ENCODE results near the gene B4GALT2.
A peak's percentile ranks its signal among the peaks of the same experiment; 100 is the strongest.

B4GALT2 gene

GRCh38 chr1:43969746-43970466, 9.1 kb upstream of the B4GALT2 start, which contains the start of gene DPH2:
TSS of gene DPH2 (plus strand) at chr1:43970010. CDS start at chr1:43970176, 166 bp downstream.
- DNase-seq, result peak; percentile 96
- ATAC-seq, result peak; percentile 94

DNA sequence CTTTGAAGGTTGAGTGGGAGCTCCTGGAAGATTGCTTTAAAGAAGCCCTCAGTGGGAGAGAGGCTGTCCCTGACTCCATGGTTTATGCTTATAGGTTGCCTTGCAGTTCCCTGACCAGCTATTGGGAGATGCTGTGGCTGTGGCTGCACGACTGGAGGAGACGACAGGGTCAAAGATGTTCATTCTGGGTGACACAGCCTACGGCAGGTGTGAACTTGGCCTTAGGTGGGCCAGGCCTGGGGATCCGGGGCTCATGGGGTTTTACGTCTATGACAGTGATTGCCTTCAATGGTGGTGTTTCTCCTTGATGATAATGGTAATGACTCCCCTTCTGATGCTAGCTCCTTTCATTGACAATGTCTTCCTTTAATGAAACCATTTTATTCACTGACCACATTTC, 8.5 kb upstream of the B4GALT2 start:
- ATAC-seq (no peak), DNase-seq (no peak)

DNA sequence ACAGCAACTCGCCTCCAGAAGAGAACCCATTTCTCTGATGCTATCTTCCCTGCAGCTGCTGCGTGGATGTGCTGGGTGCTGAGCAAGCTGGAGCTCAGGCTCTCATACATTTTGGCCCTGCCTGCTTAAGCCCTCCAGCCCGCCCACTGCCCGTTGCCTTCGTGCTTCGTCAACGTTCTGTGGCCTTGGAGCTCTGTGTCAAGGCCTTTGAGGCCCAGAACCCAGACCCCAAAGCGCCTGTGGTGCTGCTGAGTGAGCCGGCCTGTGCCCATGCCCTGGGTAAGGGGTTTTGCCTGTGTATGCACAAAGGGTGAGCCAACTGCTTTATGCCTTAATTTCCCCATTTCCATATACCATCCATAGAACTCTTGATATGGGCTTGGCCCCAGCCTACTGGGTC, 8.1 kb upstream of the B4GALT2 start:
- DNase-seq (no peak), ATAC-seq (no peak)

DNA sequence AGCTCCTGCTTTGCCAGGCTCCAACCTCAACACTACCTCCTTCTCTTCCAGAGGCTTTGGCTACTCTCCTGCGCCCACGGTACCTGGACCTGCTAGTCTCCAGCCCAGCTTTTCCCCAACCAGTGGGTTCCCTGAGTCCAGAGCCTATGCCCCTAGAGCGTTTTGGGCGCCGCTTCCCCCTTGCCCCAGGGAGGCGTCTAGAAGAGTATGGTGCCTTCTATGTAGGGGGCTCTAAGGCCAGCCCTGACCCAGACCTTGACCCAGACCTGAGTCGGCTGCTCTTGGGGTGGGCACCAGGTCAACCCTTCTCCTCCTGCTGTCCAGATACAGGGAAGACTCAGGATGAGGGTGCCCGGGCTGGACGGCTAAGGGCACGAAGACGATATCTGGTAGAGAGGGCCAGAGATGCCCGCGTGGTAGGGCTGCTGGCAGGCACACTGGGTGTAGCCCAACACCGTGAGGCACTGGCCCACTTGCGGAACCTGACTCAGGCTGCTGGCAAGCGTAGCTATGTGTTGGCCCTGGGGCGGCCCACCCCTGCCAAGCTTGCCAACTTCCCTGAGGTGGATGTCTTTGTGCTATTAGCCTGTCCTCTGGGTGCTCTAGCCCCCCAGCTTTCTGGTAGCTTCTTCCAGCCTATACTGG, 7.6 kb upstream of the B4GALT2 start:
- DNase-seq (no peak), ATAC-seq (no peak)

DNA sequence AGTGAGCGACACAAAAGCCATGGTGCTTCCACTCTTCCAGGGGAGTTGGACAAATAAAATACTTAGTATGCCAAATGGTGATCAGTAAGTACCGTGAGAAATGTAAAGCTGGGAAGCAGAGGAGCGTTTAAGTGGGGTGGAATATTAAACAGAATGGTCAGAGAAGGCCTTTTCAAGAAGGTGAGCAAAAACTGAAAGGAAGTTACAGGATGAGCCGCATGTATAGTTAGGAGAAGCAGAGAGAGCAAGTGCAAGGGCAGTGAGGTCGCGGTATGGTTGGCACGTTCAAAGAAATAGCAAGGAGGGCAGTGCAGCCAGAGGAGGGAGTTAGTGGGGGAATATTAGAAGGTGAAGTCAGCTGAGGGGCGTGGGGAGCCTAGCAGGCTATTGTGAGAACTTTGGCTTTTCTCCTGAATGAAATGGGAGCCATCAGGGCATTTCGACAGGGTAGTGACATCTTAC, 5.0 kb upstream of the B4GALT2 start:
- ATAC-seq, result no peak
- peak; percentile 19 for DNase-seq

DNA sequence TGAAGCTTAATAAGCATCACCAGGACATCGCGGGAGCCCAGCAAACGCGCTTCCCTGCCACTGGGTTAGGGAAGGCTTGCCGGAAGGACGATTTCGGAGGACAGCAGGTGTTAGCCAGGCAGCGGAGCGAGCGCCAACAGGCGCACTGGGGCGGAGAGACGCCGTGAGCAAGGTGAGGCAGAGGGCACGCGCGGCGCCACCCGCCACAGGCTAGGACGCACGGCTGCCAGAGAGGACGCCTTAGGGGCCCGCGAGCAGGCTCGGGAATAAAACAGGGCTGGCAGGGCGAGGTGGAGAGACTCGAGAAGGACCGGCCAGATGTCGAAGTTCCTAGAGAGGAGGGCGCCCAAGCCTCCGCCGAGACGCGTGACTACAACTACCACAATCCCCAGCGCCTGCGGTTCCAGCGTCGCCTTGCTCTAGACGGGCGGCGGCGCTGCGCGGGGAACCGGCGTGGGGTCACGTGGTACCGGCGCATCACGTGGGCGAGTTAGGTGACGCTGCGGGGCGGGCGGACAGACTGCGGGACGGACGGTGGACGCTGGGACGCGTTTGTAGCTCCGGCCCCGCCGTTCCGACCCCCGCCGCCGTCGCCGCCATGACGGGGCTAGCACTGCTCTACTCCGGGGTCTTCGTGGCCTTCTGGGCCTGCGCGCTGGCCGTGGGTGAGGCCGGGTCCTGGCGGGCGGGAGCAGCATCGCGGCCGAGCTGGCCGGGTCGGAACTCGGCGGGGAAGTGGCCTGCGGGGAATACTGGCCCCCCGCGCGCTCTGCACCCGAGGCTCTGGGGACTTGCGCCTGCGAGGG, 4.4 kb upstream of the B4GALT2 start, which contains the start of gene ATP6V0B:
Gene ATP6V0B, plus strand, starts transcription at position 518 of the 806 bp plus-strand sequence. Its CDS starts 81 bp downstream, at position 599.
- peak; percentile 73 for ATAC-seq
- DNase-seq, result peak; percentile 98

DNA sequence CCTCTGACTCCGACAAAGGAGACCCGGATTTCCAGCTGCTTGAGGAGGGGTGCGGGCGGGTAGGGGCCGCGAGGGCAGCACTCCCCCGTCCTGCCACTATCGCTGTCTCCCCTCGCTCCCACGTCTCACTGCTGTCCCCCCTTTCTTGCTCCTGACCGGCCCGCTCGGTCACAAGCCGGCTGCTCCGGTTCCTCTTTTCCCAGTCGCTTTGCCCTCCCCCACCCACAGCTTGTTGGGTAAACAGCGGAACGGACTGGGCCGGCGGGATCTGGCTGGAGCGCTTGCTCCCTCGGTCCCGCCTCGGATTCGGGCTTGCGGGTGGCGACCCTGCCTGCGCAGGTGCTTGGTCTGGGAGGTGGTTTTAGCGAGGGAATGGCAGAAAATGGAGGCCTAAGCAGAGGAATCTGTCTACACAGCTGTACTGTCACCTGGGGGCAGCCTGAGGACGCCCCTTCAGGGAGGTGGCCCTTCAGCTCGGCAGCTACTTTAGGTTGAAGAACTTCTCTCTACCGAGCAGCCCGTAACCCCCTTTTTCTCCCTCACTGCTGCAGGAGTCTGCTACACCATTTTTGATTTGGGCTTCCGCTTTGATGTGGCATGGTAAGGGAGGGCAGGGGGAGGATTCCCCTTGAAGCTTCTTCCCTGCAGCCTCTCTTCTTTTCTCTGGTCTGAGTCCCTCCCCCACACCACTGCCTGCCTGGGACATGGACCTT, 3.6 kb upstream of the B4GALT2 start:
- ATAC-seq (peak; percentile 1), DNase-seq (no peak)

DNA sequence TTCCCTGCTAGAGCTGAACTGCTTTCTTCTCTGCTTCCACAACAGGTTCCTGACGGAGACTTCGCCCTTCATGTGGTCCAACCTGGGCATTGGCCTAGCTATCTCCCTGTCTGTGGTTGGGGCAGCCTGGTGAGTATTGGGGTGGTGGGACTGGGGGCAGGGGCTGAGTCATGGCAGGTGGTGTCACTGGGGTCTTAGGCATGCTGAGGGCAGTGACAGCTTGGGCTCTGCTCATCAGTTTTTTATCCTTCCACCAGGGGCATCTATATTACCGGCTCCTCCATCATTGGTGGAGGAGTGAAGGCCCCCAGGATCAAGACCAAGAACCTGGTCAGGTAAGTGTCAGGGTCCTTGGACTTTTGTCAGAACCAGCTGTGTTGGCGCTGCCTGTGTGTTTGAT, 3.0 kb upstream of the B4GALT2 start:
- DNase-seq, result no peak
- ATAC-seq, result no peak

GRCh38 chr1:43976890-43977289, 2.1 kb upstream of the B4GALT2 start:
- no peak for DNase-seq
- no peak for ATAC-seq

DNA sequence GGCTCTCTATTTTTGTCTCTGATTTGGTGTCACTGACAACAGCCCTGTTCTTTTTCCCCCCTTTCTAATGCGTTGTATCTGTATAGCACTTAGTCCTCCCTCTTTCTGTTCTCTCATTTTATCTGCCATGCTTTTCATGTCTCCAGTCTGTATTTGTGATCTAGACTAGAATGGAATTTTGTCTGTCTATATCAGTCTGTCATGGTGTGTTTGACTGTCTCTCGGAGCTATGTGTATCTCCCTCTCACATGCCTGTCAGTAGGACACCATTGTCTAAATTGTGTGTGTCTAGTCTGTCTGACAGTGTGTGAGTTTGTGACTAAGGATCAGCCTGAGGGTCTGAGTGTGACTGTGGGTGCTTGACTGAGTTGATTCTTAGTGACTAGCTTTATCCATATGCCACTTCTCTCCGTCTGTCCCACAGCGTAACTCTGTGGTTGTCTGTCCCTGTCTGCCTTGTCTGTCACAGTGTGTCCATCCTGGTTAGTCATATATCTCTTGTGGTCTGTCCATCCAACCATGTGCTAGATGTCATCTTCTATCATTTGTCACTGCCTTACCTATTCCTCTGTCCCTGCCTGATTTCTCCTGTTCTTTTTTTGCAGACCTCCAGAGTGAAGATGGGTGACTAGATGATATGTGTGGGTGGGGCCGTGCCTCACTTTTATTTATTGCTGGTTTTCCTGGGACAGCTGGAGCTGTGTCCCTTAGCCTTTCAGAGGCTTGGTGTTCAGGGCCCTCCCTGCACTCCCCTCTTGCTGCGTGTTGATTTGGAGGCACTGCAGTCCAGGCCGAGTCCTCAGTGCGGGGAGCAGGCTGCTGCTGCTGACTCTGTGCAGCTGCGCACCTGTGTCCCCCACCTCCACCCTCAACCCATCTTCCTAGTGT, 1.4 kb upstream of the B4GALT2 start:
- no peak for DNase-seq
- no peak for ATAC-seq

GRCh38 chr1:43978264-43978550, 803 bp upstream of the B4GALT2 start:
- DNase-seq (no peak), ATAC-seq (no peak)

DNA sequence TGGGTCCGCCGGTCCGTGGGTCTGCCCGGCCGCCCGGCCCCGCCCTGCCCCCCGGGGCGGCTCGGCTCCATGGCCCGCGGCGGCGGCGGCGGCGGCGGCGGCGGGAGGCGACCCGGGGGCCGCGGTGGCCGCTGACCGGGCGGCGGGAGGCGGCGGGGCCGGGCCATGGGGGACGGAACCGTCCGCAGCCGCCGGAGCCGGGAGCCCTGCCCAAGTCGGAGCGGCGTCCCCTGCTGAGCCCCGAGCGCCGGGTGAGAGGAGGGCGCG, 184 bp downstream of the B4GALT2 start:
- ATAC-seq (no peak), DNase-seq (no peak)

DNA sequence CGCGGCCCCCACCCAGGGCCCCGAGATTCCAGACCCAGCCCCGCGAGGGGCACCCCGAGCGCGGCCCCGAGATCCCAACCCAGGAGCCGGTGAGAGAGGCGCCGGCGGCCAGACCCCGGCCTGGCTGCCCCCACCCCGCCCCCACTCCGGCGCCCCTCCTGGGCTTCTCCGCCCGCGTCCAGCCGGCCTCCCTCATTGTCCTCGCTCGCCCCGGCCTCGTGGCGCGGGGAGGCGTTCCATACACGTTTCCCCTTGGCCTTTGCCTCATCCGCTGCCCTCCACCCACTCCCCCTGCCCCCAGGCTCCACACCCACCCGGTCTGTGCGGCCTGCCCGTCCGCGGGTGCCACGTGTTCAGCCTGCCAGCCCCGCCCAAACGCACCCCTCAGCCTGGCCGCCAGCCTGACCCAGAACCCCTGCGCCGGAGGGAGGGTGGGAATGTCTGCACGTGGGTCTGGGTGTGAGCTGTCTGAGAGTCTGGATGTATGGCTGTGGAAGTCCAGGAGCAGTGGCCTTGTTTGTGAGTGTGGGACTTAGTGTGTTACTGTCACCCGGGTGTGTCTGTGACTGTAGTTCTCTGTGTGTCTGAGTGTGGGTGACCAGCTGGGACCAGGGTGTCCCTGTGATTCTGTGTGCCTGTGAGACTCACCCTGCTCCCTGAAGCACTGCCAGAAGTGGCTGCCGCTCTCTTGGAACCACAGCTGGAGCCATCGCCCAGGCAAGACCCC, 681 bp downstream of the B4GALT2 start:
- peak; percentile 60 for DNase-seq
- ATAC-seq, result peak; percentile 38

DNA sequence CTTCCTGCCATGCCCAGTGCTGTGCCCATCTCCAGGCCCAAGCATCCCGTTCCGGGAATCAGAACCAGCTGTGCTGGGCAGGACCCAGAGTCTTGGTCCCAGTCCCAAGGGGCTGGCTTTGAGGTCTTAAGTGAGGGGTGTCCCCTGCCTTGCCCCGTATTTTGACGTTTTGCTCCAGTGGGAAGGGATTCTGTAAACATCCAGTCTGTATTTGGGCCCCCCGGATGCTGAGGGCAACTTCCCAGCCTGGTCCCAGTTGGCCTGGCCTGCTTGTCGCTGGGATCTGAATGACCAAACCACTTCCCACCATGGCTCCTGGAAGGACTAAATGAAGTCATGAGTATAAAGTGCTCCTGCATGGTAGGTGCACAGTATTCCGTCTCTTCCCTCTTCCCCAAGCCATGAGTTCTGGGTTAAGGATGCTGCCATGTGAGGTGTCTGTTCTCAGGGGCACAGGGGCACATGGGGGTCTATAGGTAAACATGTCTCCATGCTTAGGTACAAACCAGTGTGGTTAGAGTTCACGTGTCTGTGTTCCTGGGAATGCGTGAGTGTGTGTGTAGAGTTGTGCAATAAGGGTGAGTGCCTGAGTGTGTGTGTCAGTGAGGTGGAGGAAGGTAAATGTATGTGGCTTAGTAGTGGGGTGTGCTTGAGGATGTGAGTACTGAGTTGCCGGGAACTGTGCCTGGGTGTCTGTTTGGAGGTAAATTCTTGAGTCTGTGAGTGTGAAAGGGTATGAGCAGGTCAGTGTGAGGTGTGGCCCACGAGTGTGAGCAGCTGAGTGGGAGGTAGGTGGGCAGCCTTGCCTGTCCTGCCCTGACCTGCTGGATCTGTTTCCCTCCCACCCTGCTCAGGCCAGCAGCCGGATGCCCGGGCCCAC, 1.5 kb downstream of the B4GALT2 start:
- ATAC-seq, result no peak
- DNase-seq, result no peak

- ATAC-seq, result no peak
Observed at GRCh38 chr1:43981135-43981491, 2.1 kb downstream of the B4GALT2 start.

DNA sequence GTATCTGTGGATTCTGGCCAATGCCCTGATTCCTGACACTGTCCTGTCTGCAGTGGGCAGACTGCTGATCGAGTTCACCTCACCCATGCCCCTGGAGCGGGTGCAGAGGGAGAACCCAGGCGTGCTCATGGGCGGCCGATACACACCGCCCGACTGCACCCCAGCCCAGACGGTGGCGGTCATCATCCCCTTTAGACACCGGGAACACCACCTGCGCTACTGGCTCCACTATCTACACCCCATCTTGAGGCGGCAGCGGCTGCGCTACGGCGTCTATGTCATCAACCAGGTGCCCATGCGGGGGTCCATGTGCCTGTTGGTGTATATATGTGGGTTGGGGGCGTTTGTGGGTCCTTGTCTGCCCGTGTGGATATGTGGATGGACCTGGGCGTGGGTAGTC, 2.6 kb downstream of the B4GALT2 start:
- DNase-seq (no peak), ATAC-seq (no peak)

More at GRCh38 chr1:43981135-43981491, 2.1 kb downstream of the B4GALT2 start:
- DNase-seq, result no peak

GRCh38 chr1:43982241-43982640, 3.2 kb downstream of the B4GALT2 start:
- ATAC-seq (no peak), DNase-seq (no peak)

DNA sequence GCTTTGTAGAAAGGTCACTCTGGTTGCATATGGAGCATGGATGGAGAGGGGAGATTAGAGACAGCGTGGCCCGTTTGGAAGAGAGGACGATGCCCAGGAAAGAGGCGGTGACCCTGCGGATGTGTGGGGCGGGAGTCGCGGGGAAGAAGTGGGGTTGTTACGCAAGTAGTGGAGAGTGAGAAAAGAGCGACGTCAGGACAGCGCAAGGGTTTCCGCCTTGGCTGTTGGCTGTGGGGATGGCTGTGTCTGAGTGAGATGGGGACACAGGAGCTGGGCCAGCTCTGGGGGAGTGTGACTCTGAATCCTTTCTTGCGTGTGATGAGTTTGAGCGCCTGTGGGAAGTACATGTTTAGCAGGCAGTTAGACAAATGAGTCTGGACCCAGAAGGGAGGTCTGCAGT, 3.8 kb downstream of the B4GALT2 start:
- DNase-seq (no peak), ATAC-seq (no peak)

- no peak for ATAC-seq
- DNase-seq, result no peak
Observed at GRCh38 chr1:43983253-43983899, 4.4 kb downstream of the B4GALT2 start.

Measured in stimulated activated naive CD8-positive, alpha-beta T cell treated with anti-CD3 and anti-CD28 coated beads, Interleukin-15, Interleukin-2, amounts not matched to agents 100 U/mL and 50 U/mL, for 24 hours (primary cell).